K562 (cell line): ENCODE results near the gene TMIGD2. TPM values are rescaled to one million over a fixed set of nuclear protein-coding genes. Genes with fewer than 3 reads are reported as not detected.

Experiments
- ATAC-seq: fragments of 200-7000 bp; cut with Tn5 transposase; 3 replicates; pipeline ENCODE4 v1.9.1; 2020; ENCODE audit warnings: moderate library complexity
- BruUV-seq: library from RNA; stranded (reverse); fragments of 400-500 nt; replicated peaks from 2 replicates; lab custom pipeline; 2021; lab: Mats Ljungman, UMichigan
- CTCF ChIA-PET: fragments of 300-600 bp; formaldehyde crosslinking; extraction: SDS; loops from one replicate; lab custom pipeline; 2021; ENCODE audit warnings: low intra/inter-chr PET ratio; lab: Yijun Ruan, JAX
- POLR2A ChIA-PET: fragments of 300-600, 350-650 bp; sonication (Branson Sonifier 250); formaldehyde crosslinking; extraction: SDS; loops from one replicate; lab custom pipeline; 2021; ENCODE audit warnings: antibody characterized with exemption, inconsistent platforms; lab: Yijun Ruan, JAX
- DNase-seq, 4 experiments: peaks; one replicate each; pipeline versions ENCODE4 v3.0.0 to v3.0.0-alpha.2; 2011 to 2018; ENCODE audit warnings: low spot score in 3 of 4, mixed read lengths in 3 of 4; ENCODE audit errors: extremely low read depth in 1 of 4
- FAIRE-seq: peaks from 2 replicates; lab custom pipeline; 2011; peaks lifted over from hg19 to GRCh38; lab: Jason Lieb, UNC
- H2AFZ ChIP-seq: 2 replicates; pipeline ENCODE4 v1.6.0; 2011; ENCODE audit warnings: low read depth, low read length, control low read depth, inconsistent platforms
- H3K27ac ChIP-seq: fragments of 200-600 bp; 3 replicates; pipeline ENCODE4 v1.8.0; 2011; ENCODE audit warnings: low read depth, mild to moderate bottlenecking, control low read depth, inconsistent platforms, low read length, moderate library complexity, mixed read lengths; ENCODE audit errors: extremely low read depth
- H3K27me3 ChIP-seq, 2 experiments: fragments of 300-600 bp in 1 of 2; 2 replicates in 1 of 2; 3 replicates in 1 of 2; pipeline versions ENCODE4 v1.6.0 to v1.8.0; 2011; ENCODE audit warnings: inconsistent platforms in 2 of 2, low read length in 2 of 2, mild to moderate bottlenecking in 1 of 2, mixed read lengths in 1 of 2, moderate library complexity in 1 of 2; ENCODE audit not compliant: control insufficient read depth in 2 of 2, insufficient read depth in 2 of 2
- H3K36me3 ChIP-seq: fragments of 300-600 bp; 3 replicates; pipeline ENCODE4 v1.8.0; 2011; ENCODE audit warnings: mild to moderate bottlenecking, low read length, inconsistent platforms; ENCODE audit not compliant: control insufficient read depth, insufficient read depth
- H3K4me1 ChIP-seq, 2 experiments: fragments of 200-600 bp in 1 of 2; replicated peaks in 1 of 2; 2 replicates in 1 of 2; 3 replicates in 1 of 2; pipeline versions ENCODE4 v1.5.1 to v1.8.0; 2011; ENCODE audit warnings: inconsistent platforms in 2 of 2, low read length in 2 of 2, mild to moderate bottlenecking in 1 of 2, mixed read lengths in 1 of 2, moderate library complexity in 1 of 2; ENCODE audit not compliant: control insufficient read depth in 2 of 2, insufficient read depth in 2 of 2
- H3K4me2 ChIP-seq: 2 replicates; pipeline ENCODE4 v1.6.1; 2011; ENCODE audit warnings: low read length, control low read depth, inconsistent platforms, mixed read lengths; ENCODE audit not compliant: insufficient read depth
- H3K4me3 ChIP-seq: fragments of 200-600 bp; sonication (generic), shearing (Covaris generic); 2 replicates; pipeline ENCODE4 v1.5.1; 2016; ENCODE audit warnings: control low read depth, inconsistent platforms
- H3K79me2 ChIP-seq: fragments of 200-600 bp; 3 replicates; pipeline ENCODE4 v1.8.0; 2011; ENCODE audit warnings: low read length, inconsistent platforms; ENCODE audit not compliant: control insufficient read depth, insufficient read depth
- H3K9ac ChIP-seq, 2 experiments: 2 replicates each; pipeline versions ENCODE4 v1.6.0 to v1.6.1; 2011; ENCODE audit warnings: low read depth in 2 of 2, low read length in 2 of 2, control low read depth in 1 of 2, inconsistent platforms in 1 of 2, mild to moderate bottlenecking in 1 of 2, mixed read lengths in 1 of 2; ENCODE audit not compliant: insufficient read depth in 1 of 2
- H3K9me1 ChIP-seq: one replicate; pipeline ENCODE4 v1.6.0; 2011; ENCODE audit warnings: inconsistent platforms, mild to moderate bottlenecking, low read length, moderate library complexity; ENCODE audit not compliant: control insufficient read depth, insufficient read depth
- H3K9me3 ChIP-seq: replicated peaks from 2 replicates; pipeline ENCODE4 v1.5.1; 2011; ENCODE audit warnings: low read depth, low read length, inconsistent platforms; ENCODE audit not compliant: control insufficient read depth, insufficient read depth
- H4K20me1 ChIP-seq: replicated peaks from 2 replicates; pipeline ENCODE4 v1.6.1; 2011; ENCODE audit warnings: low read length, inconsistent platforms, mixed read lengths; ENCODE audit not compliant: control insufficient read depth, insufficient read depth
- CREB3 ChIP-seq: fragments of 450-650 bp; conservative IDR thresholded peaks from 2 replicates; pipeline ENCODE4 v1.6.1; 2016; ENCODE audit warnings: missing genetic modification characterization, low read depth, mild to moderate bottlenecking, missing compliant biosample characterization, moderate library complexity
- ELF1 ChIP-seq: fragments of 200-800 bp; sonication (Bioruptor generic); IDR thresholded peaks from 2 replicates; pipeline ENCODE4 v1.6.1; 2016; ENCODE audit warnings: missing genetic modification characterization, missing compliant biosample characterization
- HNRNPLL ChIP-seq: fragments of 200-400 bp; formaldehyde crosslinking; IDR thresholded peaks from 2 replicates; pipeline ENCODE4 v1.6.1; 2017; ENCODE audit warnings: low read length, low read depth, mild to moderate bottlenecking; ENCODE audit not compliant: poor library complexity, severe bottlenecking
- KDM1A ChIP-seq, 2 experiments: fragments of 450-650 bp; IDR thresholded peaks; 2 replicates each; pipeline ENCODE4 v1.6.1; 2016; ENCODE audit warnings: mild to moderate bottlenecking in 2 of 2
- MNT ChIP-seq, 2 experiments: fragments of 450-650 bp; conservative IDR thresholded peaks; 2 replicates each; pipeline ENCODE4 v1.6.1; 2017; ENCODE audit warnings: mild to moderate bottlenecking in 2 of 2, moderate library complexity in 2 of 2
- NEUROD1 ChIP-seq: fragments of 150-350 bp; IDR thresholded peaks from 2 replicates; pipeline ENCODE4 v1.6.1; 2014; ENCODE audit warnings: borderline replicate concordance, low read length, low read depth; ENCODE audit not compliant: partially characterized antibody
- STAG1 ChIP-seq: sonication (generic); formaldehyde crosslinking; IDR thresholded peaks from 2 replicates; pipeline ENCODE4 v1.5.0; 2020; ENCODE audit warnings: missing genetic modification reagents, borderline replicate concordance
- ZBTB34 ChIP-seq: fragments of 250-450 bp; sonication (Bioruptor Pico); IDR thresholded peaks from 2 replicates; pipeline ENCODE4 v1.8.0; 2021; ENCODE audit warnings: mild to moderate bottlenecking, moderate library complexity
- ZNF316 ChIP-seq: fragments of 450-650 bp; IDR thresholded peaks from 2 replicates; pipeline ENCODE4 v1.6.1; 2016
- ZNF583 ChIP-seq: fragments of 250-450 bp; sonication (Bioruptor Pico); IDR thresholded peaks from 2 replicates; pipeline ENCODE4 v1.4.0; 2020
- WGBS: fragments of 100-300 bp; shearing (Covaris generic); methylation state at CpG from one replicate; pipeline ENCODE4 v1.1.6; 2016; ENCODE audit warnings: low coverage, mixed read lengths; ENCODE audit not compliant: insufficient coverage; ENCODE audit errors: missing lambda C conversion rate; 5-methylcytosine and 5-hydroxymethylcytosine counted together
- in situ Hi-C: fragments of 300-500 bp; cut with MboI; formaldehyde crosslinking; loops from 4 replicates; pipeline ENCODE4 v1.15.0; 2018; ENCODE audit warnings: inconsistent platforms, mixed read lengths
- intact Hi-C: fragments of 100-400 bp; cut with micrococcal nuclease; formaldehyde crosslinking; loops from 2 replicates; pipeline ENCODE4 v1.14.2; 2022
- polyA plus RNA-seq, 8 experiments: library from polyadenylated mRNA; depleted of rRNA in 4 of 8; stranded (reverse) in 5 of 8; unstranded in 3 of 8; fragments of >200 nt; fragmentation: Nextera tagmentation in 2 of 8; fragmentation: Illumina TruSeq in 1 of 8; extraction: Ambion mirVana in 2 of 8; extraction: Trizol in 1 of 8; gene quantifications; 2 replicates each; pipeline versions ENCODE4 v1.2.1 to v1.2.3, GENCODE V29; 2011 to 2014; ENCODE audit warnings: inconsistent platforms in 1 of 8, missing spikeins in 1 of 8
- total RNA-seq, 7 experiments: library from RNA; depleted of rRNA in 6 of 7; stranded (reverse); fragments of >200 nt in 6 of 7; fragmentation: Illumina TruSeq in 2 of 7; extraction: Trizol in 2 of 7; gene quantifications; 2 replicates each; pipeline versions ENCODE4 v1.2.1 to v1.2.3, GENCODE V29; 2011 to 2021; ENCODE audit warnings: low replicate concordance in 1 of 7

The TMIGD2 gene
- total and polyA plus RNA-seq, 9 of the 15 experiments (the other 6 are each of a cell fraction or from before 2014, with no cell fraction given) = not detected

- peak overlapping the region; percentile 95 for H2AFZ ChIP-seq
- TF ChIP-seq CREB3 (tag) (no peak), NEUROD1 (no peak), ZNF316 (no peak), HNRNPLL (peak; percentile 23), ZBTB34 (no peak), STAG1 (no peak), MNT (conservative IDR thresholded peaks at IDR 0.05) (no peak), ZNF583 (CRISPR knock-in tag) (no peak), KDM1A (IDR thresholded peaks at IDR 0.05) (0 out of 4 replicates have a peak, but pooled peaks of 1 of the 2 experiments have one; percentile 46), ELF1 (no peak)
Observed at GRCh38 chr19:4326215-4326836, 24.1 kb upstream of the TMIGD2 start.

More at GRCh38 chr19:4326215-4326836, 24.1 kb upstream of the TMIGD2 start:
- Histone ChIP-seq H3K79me2 (peaks cover 19% of the 10 kb centered on the region), H3K9me1 (no peaks in the 10 kb centered on the region), H3K9ac (peak overlapping the region in 1 of 2 experiments; percentile 94; a peak in 2 of 4 replicates), H3K36me3 (peaks cover 4% of the 10 kb centered on the region), H3K4me3 (peak overlapping the region; percentile 54), H3K27ac (no peak overlapping the region), H3K4me2 (peak overlapping the region; percentile 93), H3K9me3 (no peaks in the 10 kb centered on the region), H3K4me1 (peaks cover 2 to 54% of the 10 kb centered on the region in 2 experiments; a peak in 3 of 5 replicates), H4K20me1 (peaks cover 7% of the 10 kb centered on the region; the same call in 1 of the 2 replicates), H3K27me3 (no peaks in the 10 kb centered on the region; a peak in 1 of 5 replicates)
- WGBS = 53% methylated on average over 13 of the region's 13 CpGs
- peak; percentile 77 for FAIRE-seq
- ATAC-seq = no peak
- BruUV-seq = no TSS peak
- ChIA-PET CTCF (no interaction called here), POLR2A (interaction anchor here (0.7 kb wide), 2 partner anchors 11 to 57 kb away, joined by 3 read pairs; no protein-coding TSS in a partner anchor)
- DNase-seq = no peak
- intact Hi-C loops (no loop called here), in situ Hi-C loops (no loop called here)
